HK-2 (cell line): ENCODE data around the gene USP10.
A peak's percentile ranks its signal among the peaks of the same experiment; 100 is the strongest.
"Not testable (repeated sequence)": the region's sequence is repeated elsewhere in the genome, so short reads cannot be mapped to it uniquely, and the experiment has no call there.

Source experiments
- DNase-seq: peaks from one replicate; pipeline ENCODE4 v3.0.0-alpha.2; 2018; ENCODE audit not compliant: unreplicated experiment

USP10 gene

DNA sequence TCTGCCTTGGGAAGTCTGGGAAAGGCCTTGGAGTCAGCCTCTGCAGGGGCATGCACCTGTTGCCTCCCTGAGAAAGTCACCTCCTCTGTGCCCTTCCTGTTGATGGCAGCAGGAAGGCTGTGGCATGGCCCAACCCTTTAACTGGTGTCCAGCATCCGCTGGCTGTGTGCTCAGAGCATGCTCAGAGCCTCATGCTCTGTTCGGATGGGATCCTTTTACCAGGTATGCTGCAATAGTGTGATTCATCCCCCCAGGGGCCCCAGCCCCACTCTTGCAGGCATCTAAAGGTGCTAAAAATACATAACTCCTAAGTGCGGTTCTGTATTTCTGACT is 26.6 kb upstream of the USP10 start:
- peak; percentile 27 for DNase-seq

DNA sequence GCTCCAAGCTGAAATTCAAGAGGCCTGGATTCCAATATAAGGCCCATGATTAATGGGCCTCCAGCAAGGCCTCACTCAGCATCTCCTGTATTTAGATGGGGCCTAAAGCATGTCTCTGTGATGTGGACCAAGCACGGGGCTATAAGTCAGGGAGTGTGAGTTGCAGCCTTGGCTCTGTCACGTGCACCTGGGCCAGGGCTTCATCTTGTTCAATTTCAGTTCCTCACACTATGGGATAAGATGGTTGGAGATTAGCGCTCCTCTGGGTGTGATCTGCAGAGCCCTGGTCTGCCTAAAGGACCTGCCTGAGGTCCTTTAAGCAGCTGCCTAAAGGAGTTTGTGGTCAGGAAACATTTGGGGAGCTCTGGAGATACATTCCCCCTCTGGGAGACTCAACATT is 26.2 kb upstream of the USP10 start:
- DNase-seq: no peak

DNA sequence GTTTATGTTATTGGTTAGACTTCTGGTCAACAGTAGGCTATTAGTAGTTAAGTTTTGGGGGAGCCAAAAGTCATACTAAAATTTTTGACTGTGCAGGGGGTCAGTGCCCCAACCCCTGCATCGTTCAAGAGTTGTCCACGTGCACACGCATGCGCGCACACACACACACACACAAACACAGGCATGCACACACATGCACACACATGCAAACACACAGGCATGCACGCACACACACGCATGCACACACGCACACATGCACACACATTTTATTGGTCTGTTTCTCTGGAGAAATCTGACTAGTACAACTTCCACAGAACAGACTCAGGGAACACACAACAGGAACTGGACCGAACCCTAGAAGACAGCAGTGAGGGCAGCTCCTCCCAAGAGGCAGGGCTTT is 24.4 kb upstream of the USP10 start:
- DNase-seq: no peak

DNA sequence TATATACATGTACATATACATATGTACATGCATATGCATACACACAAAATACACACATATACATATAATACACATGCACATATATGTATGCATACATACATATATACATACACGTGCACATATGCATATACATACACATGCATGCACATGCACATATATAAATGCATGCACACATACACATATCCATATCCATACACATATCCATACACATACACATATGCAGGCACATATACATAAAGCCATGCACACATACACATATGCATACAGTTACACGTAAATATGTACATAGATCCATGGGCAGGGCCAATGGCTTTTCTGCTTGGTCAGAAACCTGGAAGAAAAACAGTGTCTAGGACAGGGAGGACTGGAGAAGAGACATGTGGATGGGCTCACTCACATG is 23.9 kb upstream of the USP10 start:
- DNase-seq: no peak

DNA sequence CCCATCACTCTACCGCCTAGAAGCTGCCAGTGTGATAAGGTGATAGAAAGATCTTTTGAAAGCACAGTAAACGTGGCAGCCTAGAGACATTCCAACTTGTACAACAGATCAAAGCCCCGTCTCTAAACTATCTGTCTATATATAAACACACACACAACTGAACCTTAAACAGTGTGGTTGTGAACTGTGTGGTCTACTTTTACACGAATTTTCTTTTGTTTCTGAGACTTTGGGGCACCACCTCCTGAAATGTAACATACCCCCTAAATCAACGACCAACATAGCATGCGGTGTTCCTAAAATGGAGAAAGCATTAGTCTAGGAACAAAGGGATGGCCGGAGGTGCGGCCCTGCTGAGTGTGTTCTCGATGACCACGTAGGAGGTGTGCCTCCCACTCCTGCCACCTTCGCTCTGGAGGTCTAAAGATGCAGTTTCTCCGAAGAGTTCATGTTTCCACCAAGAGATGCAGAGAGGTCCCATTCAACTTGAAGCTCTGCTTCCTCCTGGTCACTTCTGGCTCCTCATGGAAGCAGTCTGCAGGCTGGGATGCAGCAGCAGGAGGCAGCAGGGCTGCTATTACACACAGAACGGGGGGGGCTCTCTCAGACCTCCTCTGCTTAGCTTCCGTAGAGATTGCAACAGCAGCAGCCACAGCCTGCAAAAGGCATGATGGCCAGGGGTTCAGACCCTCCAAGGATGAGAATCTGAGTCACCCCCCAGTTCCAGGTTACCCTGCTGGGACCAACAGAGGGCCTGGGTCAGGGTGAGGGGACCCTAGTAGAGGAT is 22.6 kb upstream of the USP10 start:
- DNase-seq: no peak

DNA sequence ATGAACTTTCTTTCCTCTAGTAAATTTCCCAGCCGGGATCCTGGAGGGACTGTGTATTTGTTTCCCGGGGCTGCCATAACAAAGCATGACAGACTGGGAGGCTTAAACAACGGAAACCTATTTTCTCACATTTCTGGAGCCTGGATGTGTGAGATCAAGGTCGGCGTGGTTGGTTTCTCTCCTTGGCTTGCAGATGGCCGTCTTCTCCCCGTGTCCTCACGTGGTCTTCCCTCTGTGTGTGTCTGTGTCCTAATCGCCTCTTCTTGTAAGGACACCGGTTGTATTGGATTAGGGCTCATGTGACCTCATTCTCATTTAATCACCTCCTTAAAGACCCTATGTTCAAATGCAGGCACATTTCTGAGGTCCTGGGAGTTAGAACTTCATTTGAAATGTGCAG is 22.0 kb upstream of the USP10 start:
- DNase-seq: no peak

DNA sequence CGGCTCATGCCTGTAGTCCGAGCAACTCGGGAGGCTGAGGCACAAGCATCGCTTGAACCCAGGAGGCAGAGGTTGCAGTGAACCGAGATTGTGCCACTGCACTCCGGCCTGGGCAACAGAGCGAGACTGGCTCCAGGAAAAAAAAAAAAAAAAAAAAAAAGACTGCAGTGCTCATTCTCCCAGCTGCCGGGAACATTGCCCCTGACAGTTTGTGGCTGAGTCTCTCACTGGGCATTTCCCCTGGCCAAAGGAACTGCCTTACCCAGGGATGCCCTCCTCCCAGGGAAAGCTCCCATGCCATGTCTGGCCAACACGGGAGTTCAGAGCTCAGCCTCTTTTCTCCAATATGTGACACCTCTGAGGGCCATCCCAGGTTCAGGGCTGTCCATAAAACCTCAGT is 21.3 kb upstream of the USP10 start:
- DNase-seq: no peak

DNA sequence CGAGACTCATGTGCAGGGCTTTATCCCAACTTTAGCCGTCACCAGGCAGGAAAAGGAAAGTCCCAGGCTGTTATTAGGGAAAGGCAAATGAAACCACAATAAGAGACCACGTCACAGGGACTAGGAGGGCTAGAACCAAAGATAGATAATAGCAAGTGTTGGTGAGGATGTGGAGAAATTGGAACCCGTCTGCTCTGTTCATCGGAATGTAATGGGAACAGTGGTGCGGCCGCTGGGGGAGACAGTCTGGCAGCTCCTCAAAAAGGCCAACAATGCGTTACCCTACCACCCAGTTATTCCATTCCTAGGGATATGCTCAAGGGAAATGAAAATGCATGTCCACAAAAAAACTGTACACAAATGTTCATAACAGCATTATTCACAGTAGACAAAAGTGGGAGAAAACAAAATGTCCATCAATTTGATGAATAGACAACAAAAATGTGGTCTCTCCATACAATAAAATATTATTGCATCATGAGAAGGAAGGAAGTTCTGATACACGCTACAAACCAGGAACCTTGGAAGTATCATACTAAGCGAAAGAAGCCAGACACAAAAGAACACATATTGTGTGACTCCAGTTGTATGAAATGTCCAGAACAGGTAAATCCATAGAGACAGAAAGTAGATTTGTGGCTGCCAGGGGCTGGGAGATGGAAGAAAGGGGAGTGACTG is 19.5 kb upstream of the USP10 start:
- DNase-seq: no peak

DNA sequence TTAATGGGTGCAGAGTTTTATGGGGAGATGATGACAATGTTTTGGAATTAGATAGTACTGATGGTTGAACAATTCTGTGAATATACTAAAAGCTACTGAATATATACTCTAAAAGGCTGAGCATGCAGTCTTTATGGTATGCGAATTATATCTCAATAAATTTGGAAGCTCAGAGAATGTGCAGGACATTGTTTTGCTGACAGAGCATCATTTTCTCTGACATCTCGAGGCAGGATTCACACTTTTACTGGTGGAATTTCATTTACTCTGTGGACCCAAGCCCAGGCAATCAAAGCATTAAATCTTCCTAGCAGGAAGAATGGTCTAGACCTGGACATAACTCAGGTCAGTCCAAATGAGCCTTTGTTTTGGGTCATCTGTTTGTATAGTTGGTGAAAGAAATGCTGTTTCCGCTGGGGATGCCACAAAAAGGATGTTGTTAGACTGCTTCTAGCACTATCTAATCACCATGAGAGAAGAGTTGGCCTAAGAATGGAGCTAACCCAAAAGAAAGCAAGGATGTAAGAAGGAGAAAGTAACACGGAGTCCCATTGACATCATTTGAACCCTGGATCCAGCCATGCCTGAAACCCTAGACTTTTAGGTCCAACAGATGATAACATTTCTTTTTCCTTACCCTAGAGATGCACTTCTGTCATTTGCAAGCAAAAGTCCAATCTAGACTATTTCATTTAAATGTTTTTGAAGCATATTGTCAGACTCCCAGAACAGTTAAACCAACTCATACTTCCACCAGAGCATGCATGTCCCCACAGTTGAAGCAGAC is 18.8 kb upstream of the USP10 start:
- DNase-seq: no peak

DNA sequence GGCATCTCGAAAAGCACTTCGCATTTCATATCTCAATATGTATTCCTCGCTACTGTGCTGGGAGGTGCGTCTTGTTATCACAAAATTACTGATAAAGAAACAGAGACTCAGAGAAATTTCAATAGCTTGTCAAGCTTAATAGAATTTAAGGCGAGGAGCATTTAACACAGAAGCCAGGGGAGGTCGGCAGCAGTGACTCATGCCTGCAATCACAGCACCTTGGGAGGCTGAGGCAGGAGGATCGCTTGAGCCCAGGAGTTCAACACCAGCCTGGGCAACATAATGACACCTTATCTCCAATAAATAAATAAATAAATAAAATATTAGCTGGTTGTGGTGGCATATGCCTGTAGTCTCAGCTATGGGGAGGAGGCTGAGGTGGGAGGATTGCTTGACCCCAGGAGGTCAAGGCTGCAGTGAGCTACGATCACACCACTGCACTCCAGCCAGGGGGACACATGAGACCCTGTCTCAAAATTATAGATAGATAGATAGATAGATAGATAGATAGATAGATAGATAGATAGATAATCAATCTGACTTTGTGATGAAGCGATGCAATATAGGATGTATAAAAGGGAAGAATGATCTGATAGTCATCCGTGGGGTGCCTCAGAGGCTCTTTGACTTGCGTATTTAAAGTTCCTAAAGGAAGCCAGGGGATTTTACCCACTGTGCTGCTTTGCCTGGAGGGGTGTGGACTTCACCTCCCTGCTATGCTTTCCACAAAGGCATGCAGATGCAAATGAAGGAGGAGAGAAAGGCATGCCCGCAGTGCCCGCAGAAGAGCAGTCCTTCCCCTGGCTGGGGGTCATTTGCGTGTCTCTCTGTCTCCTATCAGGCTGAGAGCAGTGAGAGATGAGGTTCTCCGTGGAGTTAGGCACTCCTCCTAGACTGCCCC is 15.9 kb upstream of the USP10 start:
- no peak for DNase-seq

DNA sequence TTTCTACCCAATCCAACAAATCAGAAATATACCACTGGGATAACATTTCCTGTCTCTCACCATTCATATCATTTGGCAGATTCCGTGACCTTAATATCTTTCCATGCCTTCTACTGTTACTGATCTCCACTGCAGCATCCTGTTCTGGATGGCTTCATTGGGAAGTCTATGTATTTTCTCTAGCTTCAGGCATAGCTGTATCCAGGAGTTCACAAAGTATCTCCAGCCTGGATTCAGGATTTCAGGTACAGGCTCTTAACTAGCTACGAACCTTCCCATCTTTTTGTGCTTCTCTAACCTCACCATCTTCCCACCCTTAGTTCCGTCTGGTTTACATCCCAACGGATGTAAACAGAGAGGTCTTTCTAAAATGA is 15.2 kb upstream of the USP10 start:
- DNase-seq: no peak

DNA sequence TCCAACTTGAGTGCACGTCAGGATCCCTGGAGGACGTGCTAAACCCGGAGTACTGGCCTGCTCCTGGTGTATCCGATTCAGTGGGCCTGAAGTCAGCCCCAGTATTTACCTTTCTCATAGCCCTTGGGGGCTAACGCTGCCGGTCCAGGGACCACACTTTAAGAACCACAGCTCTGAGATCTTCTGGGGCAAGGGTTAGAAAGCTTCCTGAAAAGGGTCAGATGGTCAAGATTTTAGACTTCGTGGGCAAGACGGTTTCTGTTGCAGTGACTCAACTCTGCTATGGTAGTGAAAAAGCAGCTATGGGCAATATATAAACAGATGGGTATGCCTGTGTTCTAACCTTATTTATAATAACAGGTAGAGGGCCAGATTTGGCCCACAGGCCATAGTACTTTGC is 14.6 kb upstream of the USP10 start:
- no peak for DNase-seq

DNA sequence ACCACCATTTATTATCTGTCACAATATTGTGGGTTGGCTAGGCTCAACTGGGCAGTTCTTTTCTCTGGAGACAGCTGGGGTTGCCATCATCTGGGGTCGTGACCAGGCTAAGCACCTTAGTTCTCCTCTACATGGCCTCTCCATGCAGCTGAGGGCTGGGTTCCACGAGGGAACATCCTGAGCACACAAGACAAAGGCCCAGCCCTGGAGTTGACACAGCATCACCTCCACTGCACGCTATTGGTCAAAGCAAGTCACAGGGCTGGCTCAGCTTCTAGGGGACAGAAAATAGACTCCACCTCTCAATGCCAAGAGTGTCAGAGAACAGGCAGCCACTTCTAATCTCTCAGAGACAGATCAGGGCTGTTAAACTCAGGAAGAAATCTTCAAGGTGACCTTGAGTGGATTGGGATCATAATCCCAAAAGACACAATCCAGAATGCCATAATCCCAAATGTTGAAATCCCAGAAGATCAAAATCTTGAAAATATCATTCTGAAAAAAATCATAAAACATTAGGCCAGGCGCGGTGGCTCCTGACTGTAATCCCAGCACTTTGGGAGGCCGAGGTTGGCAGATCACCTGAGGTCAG is 13.0 kb upstream of the USP10 start:
- DNase-seq: no peak

DNA sequence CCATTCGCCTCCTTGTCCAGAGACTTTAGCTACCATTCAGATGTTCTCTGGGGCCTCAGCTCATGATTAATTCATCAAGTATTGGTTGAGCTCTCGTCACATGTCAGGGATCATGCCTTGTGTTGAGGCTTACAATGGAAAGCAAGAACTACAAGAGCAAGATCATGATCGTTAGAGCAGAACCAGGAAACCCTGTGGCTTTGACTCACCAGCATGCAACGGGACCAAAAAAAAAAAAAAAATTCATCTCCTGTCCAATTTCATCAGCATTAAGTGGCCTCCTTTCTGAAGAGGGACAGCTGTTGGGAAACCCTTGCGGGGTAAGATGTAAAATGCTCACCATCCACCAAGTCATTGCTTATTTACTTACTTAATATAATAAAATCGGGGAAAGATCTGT is 12.1 kb upstream of the USP10 start:
- DNase-seq: peak; percentile 63

DNA sequence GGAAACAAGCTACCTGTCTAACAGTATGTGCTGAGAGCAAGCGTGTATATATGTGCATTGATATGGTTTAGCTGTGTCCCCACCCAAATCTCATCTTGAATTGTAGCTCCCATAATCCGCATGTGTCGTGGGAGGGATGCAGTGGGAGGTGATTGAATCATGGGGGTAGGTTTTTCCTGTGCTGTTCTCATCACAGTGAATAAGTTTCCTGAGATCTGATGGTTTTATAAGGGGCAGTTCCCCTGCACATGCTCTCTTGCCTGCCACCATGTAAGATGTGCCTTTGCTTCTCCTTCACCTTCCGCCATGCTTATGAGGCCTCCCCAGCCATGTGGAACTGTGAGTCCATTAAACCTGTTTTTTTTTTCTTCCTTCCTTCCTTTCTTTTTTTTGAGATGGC is 11.6 kb upstream of the USP10 start:
- not testable (repeated sequence) for DNase-seq

DNA sequence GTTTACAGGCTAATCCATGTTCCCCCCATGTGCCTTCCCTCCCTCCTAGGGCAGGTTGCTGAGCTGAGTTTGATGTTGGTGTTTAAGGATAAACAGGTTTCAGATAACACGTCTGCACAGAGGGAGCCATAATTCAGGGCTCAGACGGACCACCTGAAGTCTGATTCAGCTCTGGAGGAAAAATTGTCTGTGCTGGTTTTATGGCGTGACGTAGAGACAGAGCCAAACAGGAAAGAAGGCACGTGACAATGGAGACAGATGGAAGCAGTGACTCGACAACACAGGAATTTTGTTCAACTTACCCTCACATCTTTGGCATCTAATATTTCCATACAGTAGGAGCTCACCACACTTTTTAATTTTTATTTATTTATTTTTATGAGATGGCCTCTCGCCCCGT is 10.7 kb upstream of the USP10 start:
- DNase-seq: no peak

DNA sequence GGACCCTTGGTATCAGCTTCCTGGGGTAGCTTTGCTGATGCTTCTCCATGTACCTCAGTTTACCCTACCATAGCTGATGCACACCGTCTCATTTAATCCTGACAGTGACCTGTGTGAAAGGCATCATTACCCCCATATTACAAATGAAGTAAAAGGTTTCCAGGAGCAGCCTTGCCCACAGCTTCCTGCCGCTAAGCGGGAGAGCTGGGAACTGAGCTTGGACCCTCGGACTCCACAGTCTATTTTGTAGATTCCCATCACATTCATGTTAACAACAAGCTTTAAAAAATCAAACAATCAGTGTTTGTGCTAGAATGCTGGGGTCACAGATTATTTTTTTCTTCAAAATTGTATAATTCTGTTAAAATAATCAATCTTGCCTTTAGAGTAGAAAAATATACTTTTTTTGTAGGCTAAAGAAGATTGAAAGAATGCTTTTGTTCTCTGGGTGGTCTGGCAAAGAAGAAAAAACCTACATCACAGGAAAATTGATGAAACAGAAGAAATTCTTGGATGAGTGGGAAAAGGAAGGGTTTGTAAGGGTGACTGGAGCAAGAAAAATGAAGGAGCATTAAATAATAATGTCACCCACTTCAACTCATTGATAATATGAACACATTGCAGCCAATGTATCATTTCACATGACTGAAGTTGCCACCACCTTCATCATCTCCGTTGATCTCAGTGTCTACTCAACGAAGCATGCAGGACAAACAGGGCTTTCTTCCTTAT is 9.5 kb upstream of the USP10 start:
- DNase-seq: no peak

DNA sequence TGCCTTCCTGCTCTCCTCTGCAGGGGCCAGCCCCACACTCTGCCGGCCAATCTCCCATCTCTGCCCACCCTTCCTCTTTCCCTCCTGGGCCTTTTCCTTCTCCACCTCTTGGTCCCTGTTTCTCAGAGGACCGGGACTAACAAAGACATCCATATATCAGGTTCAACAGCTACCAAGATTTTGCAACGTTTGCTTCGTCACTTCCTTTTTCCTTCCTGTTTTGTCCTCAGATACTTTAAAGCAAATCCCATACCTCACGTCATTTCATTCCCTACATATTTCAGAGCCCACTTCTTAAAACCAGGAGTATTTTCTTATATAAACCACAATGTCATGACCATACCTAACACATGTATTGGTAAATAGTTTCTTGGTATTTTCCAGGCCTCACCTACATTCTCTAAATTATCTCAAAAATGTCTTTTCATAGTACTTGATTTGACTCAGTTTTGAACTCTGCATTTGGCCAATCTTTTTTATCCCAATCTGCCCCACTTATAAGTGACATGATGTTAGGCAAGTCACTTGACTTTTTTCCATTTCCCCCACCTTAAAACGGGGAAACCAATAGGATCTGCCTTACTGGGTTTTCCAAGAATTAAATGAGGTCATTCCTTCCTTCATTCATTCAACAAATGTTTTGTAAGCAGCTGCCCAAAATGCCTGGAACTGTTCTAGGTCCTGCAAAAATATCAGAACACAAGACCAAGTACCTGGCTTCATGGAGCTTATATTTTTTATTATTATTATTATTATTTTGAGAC is 7.2 kb upstream of the USP10 start:
- no peak for DNase-seq

DNA sequence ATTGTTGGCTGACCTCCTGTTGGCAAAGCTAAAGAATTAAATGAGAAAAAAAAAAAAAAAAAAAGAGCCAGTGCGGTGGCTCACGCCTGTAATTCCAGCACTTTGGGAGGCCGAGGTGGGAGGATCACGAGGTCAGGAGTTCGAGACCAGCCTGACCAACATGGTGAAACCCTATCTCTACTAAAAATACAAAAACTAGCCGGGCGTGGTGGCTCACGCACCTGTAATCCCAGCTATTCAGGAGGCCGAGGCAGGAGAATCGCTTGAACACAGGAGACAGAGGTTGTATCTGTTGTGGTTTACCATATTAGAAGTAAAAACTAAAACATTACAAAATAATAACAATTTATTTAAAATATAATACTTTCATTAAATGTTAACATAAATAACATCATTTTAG is 5.9 kb upstream of the USP10 start:
- DNase-seq: not testable (repeated sequence)

DNA sequence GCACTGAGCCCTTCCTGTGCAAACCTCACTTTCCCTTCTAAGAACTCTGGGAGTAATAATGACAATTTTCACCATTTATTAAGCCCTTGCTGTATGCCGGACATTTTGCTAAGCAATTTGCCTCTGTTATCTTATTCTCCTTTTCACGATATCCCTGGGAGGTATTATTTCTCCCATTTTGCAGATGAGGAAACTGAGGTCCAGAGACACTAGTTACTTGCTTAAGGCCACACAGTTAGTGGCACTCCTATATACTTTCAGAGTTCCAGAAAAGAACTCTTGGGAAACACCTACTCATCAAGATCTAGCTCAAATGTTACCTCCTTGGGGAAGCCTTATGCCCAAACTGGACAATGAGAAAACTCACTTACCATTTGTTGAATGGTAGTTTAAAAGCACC is 4.8 kb upstream of the USP10 start:
- no peak for DNase-seq
